ENCODE data around the gene ATG14.

The ATG14 gene

GRCh38 chr14:55450987-55451386, 39.4 kb upstream of the ATG14 start:
- H3K27ac ChIP-seq: no peak overlapping the region
- no peak for TF ChIP-seq CTCF (conservative IDR thresholded peaks at IDR 0.05)

- no peak for TF ChIP-seq CTCF (conservative IDR thresholded peaks at IDR 0.05)
- H3K27ac ChIP-seq: no peak overlapping the region
These were observed 38.9 kb upstream of the ATG14 start for GRCh38 chr14:55450539-55450938.

- H3K27ac ChIP-seq: no peak overlapping the region
- no peak for TF ChIP-seq CTCF (conservative IDR thresholded peaks at IDR 0.05)
These were observed 38.5 kb upstream of the ATG14 start for GRCh38 chr14:55450124-55450523.

- no peak for TF ChIP-seq CTCF (conservative IDR thresholded peaks at IDR 0.05)
- peak overlapping the region; percentile 13; the same call in 1 of the 2 replicates for H3K27ac ChIP-seq
These were observed 37.5 kb upstream of the ATG14 start for GRCh38 chr14:55449116-55449515.

- TF ChIP-seq CTCF (conservative IDR thresholded peaks at IDR 0.05): no peak
- peak overlapping the region; percentile 13; the same call in 1 of the 2 replicates for H3K27ac ChIP-seq
These were observed 36.5 kb upstream of the ATG14 start for GRCh38 chr14:55448141-55448614.

GRCh38 chr14:55446833-55447232, 35.2 kb upstream of the ATG14 start:
- TF ChIP-seq CTCF (conservative IDR thresholded peaks at IDR 0.05): no peak
- H3K27ac ChIP-seq: no peak overlapping the region

GRCh38 chr14:55446127-55446736, 34.6 kb upstream of the ATG14 start:
- peak; percentile 80 for TF ChIP-seq CTCF (conservative IDR thresholded peaks at IDR 0.05)
- H3K27ac ChIP-seq: no peak overlapping the region

Measured in VCaP (cell line).